Measurements from ENCODE around the gene TLE7.

DNA sequence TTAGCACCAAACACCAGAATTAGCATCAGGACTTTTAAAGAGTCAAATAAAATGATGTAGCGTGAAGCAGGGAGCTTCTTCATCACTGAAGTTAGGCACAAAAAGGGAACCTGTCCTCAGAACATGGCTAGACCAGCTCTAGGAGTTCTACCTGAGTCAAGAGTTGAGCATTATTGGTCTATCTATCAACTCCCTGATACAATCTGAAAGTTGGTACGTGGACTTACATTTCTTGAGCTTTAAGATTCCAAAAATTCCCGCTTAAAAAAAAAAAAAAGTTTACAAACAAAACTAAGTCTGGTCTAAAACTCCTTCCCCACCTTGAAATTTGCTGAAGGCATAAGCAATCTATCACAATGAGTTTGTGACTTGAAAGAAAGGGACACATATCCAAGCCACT is 12.3 kb downstream of the TLE7 start:
- TF ChIP-seq SIX5 (IDR thresholded peaks at IDR 0.05; ENCODE audit: low read depth, low read length) (no peak), EP300 (IDR thresholded peaks at IDR 0.05; ENCODE audit: borderline replicate concordance in 1 of 2, low read depth in 2 of 2, low read length in 2 of 2) (no peak), YY1 (IDR thresholded peaks at IDR 0.05; ENCODE audit: low read depth, low read length) (no peak), TAF1 (IDR thresholded peaks at IDR 0.05; ENCODE audit: low read depth, low read length) (no peak)
- TF ChIP-seq, protein P1, sequence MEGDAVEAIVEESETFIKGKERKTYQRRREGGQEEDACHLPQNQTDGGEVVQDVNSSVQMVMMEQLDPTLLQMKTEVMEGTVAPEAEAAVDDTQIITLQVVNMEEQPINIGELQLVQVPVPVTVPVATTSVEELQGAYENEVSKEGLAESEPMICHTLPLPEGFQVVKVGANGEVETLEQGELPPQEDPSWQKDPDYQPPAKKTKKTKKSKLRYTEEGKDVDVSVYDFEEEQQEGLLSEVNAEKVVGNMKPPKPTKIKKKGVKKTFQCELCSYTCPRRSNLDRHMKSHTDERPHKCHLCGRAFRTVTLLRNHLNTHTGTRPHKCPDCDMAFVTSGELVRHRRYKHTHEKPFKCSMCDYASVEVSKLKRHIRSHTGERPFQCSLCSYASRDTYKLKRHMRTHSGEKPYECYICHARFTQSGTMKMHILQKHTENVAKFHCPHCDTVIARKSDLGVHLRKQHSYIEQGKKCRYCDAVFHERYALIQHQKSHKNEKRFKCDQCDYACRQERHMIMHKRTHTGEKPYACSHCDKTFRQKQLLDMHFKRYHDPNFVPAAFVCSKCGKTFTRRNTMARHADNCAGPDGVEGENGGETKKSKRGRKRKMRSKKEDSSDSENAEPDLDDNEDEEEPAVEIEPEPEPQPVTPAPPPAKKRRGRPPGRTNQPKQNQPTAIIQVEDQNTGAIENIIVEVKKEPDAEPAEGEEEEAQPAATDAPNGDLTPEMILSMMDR (IDR thresholded peaks at IDR 0.05; ENCODE audit: control extremely low read depth in 1 of 3, insufficient read depth in 1 of 3, low read depth in 1 of 3, low read length in 3 of 3), result no peak
